Tibial nerve (tissue), 4 donors: Measurements from ENCODE around the gene UGGT2. TPM values are rescaled to one million over a fixed set of nuclear protein-coding genes. Genes with fewer than 3 reads are reported as not detected.
"Not testable (repeated sequence)": the region's sequence is repeated elsewhere in the genome, so short reads cannot be mapped to it uniquely, and the experiment has no call there.

Experiments
- DNase-seq, 2 donors: peaks; one replicate each; pipeline ENCODE4 v3.0.0-alpha.2; 2019; ENCODE audit warnings: low spot score in 2 of 2
- H3K27ac ChIP-seq, 4 donors: fragments of 200-600 bp; sonication (generic) in 3 of 4; one replicate each; pipeline ENCODE4 v1.5.1; 2017 to 2019; ENCODE audit warnings: mild to moderate bottlenecking in 1 of 4
- H3K27me3 ChIP-seq, 2 donors: fragments of 200-600 bp; sonication (generic) in 1 of 2; one replicate each; pipeline versions ENCODE4 v1.5.1 to v1.6.0; 2017 to 2019
- H3K36me3 ChIP-seq, 3 donors: fragments of 200-600 bp; sonication (generic); one replicate each; pipeline ENCODE4 v1.5.1; 2018 to 2019
- H3K4me1 ChIP-seq, 4 donors: fragments of 200-600 bp; sonication (generic) in 3 of 4; one replicate each; pipeline ENCODE4 v1.5.1; 2017 to 2019
- H3K4me3 ChIP-seq, 4 donors: fragments of 200-600 bp; sonication (generic) in 3 of 4; one replicate each; pipeline ENCODE4 v1.5.1; 2017 to 2019; ENCODE audit warnings: mild to moderate bottlenecking in 1 of 4, moderate library complexity in 1 of 4
- H3K9me3 ChIP-seq, 4 donors: fragments of 200-600 bp; sonication (generic) in 3 of 4; one replicate each; pipeline ENCODE4 v1.5.1; 2017 to 2019
- CTCF ChIP-seq, 5 experiments: fragments of 200-600 bp in 3 of 5; fragments of 450-650 bp in 2 of 5; sonication (generic) in 3 of 5; IDR thresholded peaks; one replicate each; pipeline ENCODE4 v1.5.1; 2016 to 2019; ENCODE audit warnings: antibody characterized with exemption in 5 of 5, mild to moderate bottlenecking in 3 of 5, moderate library complexity in 2 of 5
- EP300 ChIP-seq, 2 donors: sonication (generic); formaldehyde crosslinking; IDR thresholded peaks; one replicate each; pipeline ENCODE4 v1.6.1; 2017; ENCODE audit warnings: antibody characterized with exemption in 2 of 2, mild to moderate bottlenecking in 1 of 2
- POLR2A ChIP-seq, 2 donors: fragments of 450-650 bp; IDR thresholded peaks; one replicate each; pipeline ENCODE4 v1.6.1; 2017; ENCODE audit warnings: antibody characterized with exemption in 2 of 2, mild to moderate bottlenecking in 2 of 2, moderate library complexity in 2 of 2
- WGBS, 2 donors: methylation state at CpG; one replicate each; pipeline ENCODE4 v1.1.5; 2018; 5-methylcytosine and 5-hydroxymethylcytosine counted together
- total RNA-seq, 4 donors: library from RNA; depleted of rRNA; stranded (reverse); fragments of >200 nt; gene quantifications; one replicate each; pipeline ENCODE4 v1.1.0, GENCODE V29; 2016

UGGT2 gene
- total RNA-seq, 4 donors from 2014 or later: 47.7 to 62.4 (median 61.0) TPM

DNA sequence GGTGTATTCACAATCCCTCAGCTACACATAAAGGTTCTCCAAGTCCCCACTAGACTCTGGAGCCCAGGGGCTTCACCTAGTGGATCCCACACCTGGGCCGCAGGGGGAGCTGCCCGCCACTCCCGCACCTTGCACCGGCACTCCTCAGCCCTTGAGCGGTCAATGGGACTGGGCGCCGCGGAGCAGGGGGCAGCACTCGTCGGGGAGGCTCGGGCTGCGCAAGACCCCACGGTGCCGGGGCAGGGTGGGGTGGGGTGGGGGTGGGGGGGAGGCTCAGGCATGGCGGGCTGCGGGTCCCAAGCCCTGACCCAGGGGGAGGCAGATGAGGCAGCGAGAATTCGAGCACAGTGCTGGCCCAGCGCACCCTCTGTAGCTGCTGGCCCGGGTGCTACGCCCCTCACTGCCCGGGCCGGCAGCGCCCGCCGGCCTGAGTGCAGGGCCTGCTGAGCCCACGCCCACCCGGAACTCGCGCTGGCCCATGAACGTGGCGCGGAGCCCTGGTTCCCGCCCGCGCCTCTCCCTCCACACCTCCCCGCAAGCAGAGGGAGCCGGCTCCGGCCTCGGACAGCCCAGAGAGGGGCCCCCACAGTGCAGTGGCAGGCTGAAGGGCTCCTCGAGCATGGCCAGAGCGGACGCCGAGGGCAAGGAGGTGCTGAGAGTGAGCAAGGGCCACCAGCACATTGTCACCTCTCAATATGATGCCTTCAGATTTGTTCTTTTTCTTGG lies 121.7 kb downstream of the UGGT2 start:
- Histone ChIP-seq H3K27ac (no peak overlapping the region), H3K4me1 (peaks cover 0 to under 1% (median 0%) of the 10 kb centered on the region in 4 donors), H3K4me3 (no peak overlapping the region), H3K27me3 (no peaks in the 10 kb centered on the region), H3K9me3 (peaks cover 0 to 39% (median 3%) of the 10 kb centered on the region in 4 donors), H3K36me3 (peaks cover 0 to 61% (median 0%) of the 10 kb centered on the region in 3 donors)
- 90 to 94% methylated on average over 15 to 16 of the region's 44 CpGs for WGBS, 2 donors
- no peak for DNase-seq
- no peak for TF ChIP-seq EP300 (IDR thresholded peaks at IDR 0.05)
- TF ChIP-seq CTCF (IDR thresholded peaks at IDR 0.05): no peak
- no peak for TF ChIP-seq POLR2A (IDR thresholded peaks at IDR 0.05)

DNA sequence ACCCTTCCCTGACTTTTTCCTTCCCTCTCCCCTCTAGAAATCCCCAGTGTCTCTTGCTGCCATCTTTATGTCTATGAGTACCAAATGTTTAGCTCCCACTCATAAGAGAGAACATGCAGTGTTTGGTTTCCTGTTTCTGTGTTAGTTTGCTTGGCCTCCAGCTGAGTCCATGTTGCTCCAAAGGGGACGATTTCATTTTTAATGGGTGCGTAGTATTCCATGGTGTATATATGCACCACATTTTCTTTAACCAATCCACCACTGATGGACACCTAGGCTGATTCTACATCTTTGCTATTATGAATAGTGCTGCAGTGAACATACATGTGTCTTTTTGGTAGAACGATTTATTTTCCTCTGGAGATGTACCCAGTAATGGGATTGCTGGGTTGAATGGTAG lies 123.8 kb downstream of the UGGT2 start:
- DNase-seq: no peak
- Histone ChIP-seq H3K4me3 (no peak overlapping the region), H3K4me1 (peaks cover 0 to 7% (median 0%) of the 10 kb centered on the region in 4 donors), H3K9me3 (peaks cover 0 to 27% (median 3%) of the 10 kb centered on the region in 4 donors), H3K36me3 (peaks cover 0 to 45% (median 0%) of the 10 kb centered on the region in 3 donors), H3K27ac (no peak overlapping the region), H3K27me3 (no peaks in the 10 kb centered on the region)
- 99% methylated on average over 3 of the region's 3 CpGs for WGBS, 2 donors
- TF ChIP-seq POLR2A (IDR thresholded peaks at IDR 0.05): no peak
- TF ChIP-seq EP300 (IDR thresholded peaks at IDR 0.05): no peak
- TF ChIP-seq CTCF (IDR thresholded peaks at IDR 0.05): no peak

DNA sequence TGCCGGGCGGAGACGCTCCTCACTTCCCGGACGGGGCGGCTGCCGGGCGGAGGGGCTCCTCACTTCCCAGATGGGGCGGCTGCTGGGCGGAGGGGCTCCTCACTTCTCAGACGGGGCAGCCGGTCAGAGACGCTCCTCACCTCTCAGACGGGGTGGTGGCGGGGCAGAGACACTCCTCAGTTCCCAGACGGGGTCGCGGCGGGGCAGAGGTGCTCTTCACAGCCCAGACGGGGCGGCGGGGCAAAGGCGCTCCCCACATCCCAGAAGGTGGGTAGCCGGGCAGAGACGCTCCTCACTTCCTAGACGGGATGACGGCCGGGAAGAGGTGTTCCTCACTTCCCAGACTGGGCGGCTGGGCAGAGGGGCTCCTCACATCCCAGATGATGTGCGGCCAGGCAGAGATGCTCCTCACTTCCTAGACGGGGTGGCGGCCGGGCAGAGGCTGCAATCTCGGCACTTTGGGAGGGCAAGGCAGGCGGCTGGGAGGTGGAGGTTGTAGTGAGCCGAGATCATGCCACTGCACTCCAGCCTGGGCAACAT lies 124.8 kb downstream of the UGGT2 start:
- not testable (repeated sequence) for DNase-seq
- 90 to 93% methylated on average over 24 to 26 of the region's 36 CpGs for WGBS, 2 donors
- peaks cover 0 to 27% (median 2%) of the 10 kb centered on the region in 4 donors for H3K9me3 ChIP-seq

DNA sequence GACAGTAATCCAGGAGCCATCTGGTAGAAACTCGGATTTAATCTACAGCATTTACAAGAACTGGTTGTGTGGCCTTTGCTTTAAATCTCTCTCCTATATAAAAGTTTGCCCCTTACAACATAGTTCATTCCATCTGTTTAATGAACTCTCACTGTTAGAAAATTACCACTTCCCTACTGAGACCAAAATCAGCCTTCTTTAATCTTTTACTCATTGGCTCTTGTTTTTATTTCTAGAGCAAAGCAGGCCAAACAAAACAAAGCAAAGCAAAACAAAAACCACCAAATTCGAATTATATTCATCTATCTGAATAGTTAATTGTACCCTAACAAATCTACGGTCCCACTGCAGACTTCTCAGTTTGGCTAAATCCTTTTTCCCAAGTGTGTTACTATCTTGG lies 127.0 kb downstream of the UGGT2 start:
- Histone ChIP-seq H3K4me3 (no peak overlapping the region), H3K4me1 (peaks cover 0 to 7% (median 0%) of the 10 kb centered on the region in 4 donors), H3K9me3 (peaks cover 0 to 21% (median 2%) of the 10 kb centered on the region in 4 donors), H3K27ac (no peak overlapping the region), H3K36me3 (peaks cover 0 to 34% (median 0%) of the 10 kb centered on the region in 3 donors), H3K27me3 (no peaks in the 10 kb centered on the region)
- DNase-seq: no peak
- no peak for TF ChIP-seq CTCF (IDR thresholded peaks at IDR 0.05)
- no peak for TF ChIP-seq POLR2A (IDR thresholded peaks at IDR 0.05)
- no peak for TF ChIP-seq EP300 (IDR thresholded peaks at IDR 0.05)
- WGBS, 2 donors: 52 to 54% methylated on average over 3 of the region's 3 CpGs

More for the DNA sequence above, 124.8 kb downstream of the UGGT2 start:
- H3K36me3 ChIP-seq: peaks cover 0 to 37% (median 0%) of the 10 kb centered on the region in 3 donors
- H3K27ac ChIP-seq, H3K4me1 ChIP-seq, H3K27me3 ChIP-seq, H3K4me3 ChIP-seq: not testable (repeated sequence)

GRCh38 chr13:95924389-95924994 lies 128.7 kb downstream of the UGGT2 start:
- Histone ChIP-seq H3K4me1 (peaks cover 0 to 7% (median 0%) of the 10 kb centered on the region in 4 donors), H3K36me3 (peaks cover 0 to 22% (median 0%) of the 10 kb centered on the region in 3 donors), H3K27ac (no peak overlapping the region), H3K9me3 (peaks cover 0 to 13% (median 0%) of the 10 kb centered on the region in 4 donors), H3K4me3 (no peak overlapping the region), H3K27me3 (no peaks in the 10 kb centered on the region)
- no peak for DNase-seq
- WGBS, 2 donors: 81 to 83% methylated on average over 5 of the region's 5 CpGs
- no peak for TF ChIP-seq POLR2A (IDR thresholded peaks at IDR 0.05)

DNA sequence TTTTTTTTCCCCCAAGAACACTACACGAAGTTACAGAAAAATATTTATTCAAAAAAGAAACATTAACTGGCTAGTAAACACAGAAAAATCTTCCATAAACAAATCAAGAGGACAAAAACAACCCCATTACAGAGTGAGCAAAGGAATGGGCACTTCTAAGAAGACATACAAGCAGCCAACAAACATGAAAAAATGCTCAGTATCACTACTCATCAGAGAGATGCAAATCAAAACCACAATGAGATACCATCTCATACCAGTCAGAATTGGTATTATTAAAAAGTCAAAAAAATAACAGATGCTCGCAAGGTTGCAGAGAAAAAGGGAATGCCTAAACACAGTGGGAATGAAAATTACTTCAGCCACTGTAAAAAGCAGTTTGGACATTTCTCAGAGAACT lies 131.7 kb downstream of the UGGT2 start:
- 68 to 82% methylated on average over 2 of the region's 2 CpGs for WGBS, 2 donors
- DNase-seq: no peak
- H3K27ac ChIP-seq: no peak overlapping the region
- peaks cover 0 to 17% (median 0%) of the 10 kb centered on the region in 3 donors for H3K36me3 ChIP-seq
- no peak for TF ChIP-seq POLR2A (IDR thresholded peaks at IDR 0.05)
- TF ChIP-seq CTCF (IDR thresholded peaks at IDR 0.05): no peak
- no peak for TF ChIP-seq EP300 (IDR thresholded peaks at IDR 0.05)
- no peak overlapping the region for H3K4me3 ChIP-seq
- no peaks in the 10 kb centered on the region for H3K27me3 ChIP-seq
- H3K9me3 ChIP-seq: no peaks in the 10 kb centered on the region
- peaks cover 0 to 7% (median 0%) of the 10 kb centered on the region in 4 donors for H3K4me1 ChIP-seq
